ENCODE data around the gene EYS.
"Not testable (repeated sequence)": the region's sequence is repeated elsewhere in the genome, so short reads cannot be mapped to it uniquely, and the experiment has no call there.

The EYS gene

DNA sequence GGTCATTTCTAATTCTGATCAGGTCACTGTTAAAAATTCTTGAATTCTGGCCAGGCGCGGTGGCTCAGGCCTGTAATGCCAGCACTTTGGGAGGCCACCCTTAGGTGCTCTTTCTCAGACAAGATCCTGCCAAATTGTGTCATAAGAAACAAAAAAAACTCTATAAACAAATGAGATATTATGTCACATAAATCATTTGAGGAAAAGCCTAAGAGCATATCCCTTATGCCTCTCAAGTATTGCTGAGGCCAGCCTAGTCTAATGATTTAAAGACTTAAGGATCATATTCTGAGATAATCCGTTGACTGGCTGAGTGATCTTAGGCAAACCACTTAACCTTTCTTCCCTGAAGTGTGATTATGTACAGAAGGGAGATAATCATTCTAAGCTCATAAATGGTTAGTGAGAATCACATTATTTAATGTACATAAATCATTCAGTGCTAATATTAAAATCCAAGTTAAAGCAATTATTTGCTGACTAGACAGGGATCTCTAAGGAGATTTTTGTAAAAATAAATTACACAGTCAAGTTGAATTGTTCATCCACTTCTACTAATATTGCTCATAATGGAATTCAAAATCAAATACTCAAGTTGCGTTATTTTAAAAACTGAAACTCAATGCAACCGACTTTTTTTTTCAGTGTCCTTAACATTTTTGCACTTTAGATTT is 1706.1 kb downstream of the EYS start:
- DNase-seq = no peak

DNA sequence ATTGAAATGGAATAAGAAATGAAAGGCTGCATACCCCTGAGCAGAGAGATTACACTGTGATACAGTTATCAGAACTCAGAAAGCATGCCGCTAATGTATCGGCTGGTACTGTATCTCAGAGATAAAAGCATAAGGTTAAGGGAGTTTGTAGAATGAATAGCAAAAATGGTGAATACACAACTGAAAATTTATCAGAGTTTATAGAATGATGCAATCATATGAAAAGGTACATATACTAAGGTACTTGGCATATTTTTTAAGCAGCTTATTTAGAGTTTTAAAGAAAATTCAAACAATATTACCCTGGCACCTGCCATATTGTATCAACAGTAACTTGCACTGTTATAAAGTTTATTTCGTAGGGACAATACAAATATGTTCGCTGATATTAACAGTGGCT is 1707.4 kb downstream of the EYS start:
- no peak for DNase-seq

DNA sequence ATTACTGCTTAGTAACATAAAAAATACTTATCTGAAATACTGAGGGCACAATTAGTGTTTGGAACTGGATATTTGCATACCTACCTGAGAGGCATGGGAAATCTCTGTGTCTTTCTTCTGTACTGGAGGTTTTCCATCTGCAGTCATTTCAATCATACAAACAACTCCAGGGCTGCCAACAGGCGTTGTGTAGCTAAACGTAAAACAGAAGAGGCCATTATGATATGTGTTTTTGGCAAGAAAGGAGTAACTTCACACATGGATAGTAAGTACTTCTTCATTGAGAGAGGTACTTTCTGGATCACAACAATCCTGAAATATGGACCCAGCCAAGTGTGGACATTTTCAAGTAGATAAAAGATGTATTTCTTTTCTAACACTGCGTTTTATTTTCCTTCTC is 1708.0 kb downstream of the EYS start:
- no peak for DNase-seq

DNA sequence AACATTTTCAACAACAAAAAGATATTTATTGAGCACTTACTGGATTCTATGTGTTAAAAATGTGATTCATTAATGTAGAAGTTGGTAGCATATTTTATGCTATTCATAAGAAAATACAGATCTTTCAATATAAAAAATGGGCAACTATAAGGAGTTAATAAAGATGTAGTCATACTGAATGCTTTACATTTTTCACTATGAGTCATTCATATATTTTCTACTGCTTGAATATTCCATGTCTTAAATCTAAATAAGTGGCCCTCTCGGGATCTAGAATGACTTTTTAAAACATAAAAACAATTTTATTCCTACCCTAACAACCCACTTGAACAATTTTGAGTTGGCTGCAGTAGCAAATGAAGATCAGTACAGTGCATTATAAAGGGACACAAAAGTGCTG is 1709.3 kb downstream of the EYS start:
- no peak for DNase-seq

DNA sequence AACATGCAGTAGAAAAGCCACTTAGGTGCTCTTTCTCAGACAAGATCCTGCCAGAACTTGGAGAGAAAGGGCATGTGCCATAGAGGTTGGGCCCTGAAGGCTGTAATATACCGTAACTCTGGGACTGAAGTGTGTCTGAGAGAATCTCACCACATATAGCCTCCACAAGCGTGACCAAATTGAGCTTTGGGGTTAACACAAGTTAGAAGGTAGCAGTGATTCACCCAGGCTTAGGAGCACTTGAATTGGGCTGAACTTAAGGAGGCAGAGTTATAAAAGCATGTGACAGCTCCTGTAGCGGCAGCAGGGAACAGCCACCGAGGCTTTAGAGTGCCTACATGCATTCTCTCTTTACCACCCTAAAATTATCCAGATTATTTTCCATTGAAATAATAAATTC is 1709.8 kb downstream of the EYS start:
- DNase-seq = no peak

DNA sequence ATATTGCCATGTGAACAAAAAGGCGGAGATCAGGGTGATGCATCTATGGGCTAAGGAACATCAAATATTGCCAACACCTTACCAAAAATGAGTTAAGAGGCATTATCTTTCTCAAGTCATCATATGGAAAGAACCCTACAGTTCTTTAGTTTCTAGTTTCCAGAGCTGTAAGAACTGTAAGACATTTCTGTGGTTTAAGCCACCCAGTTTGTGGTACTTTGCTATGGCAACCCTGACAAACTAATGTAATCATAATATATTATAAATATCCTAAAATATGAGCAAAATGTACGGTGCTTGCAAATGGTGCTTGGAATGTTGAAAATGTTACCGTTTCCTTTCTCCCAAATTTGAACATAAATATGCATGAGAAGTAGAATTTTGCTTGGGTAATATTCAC is 1721.8 kb downstream of the EYS start:
- no peak for DNase-seq

DNA sequence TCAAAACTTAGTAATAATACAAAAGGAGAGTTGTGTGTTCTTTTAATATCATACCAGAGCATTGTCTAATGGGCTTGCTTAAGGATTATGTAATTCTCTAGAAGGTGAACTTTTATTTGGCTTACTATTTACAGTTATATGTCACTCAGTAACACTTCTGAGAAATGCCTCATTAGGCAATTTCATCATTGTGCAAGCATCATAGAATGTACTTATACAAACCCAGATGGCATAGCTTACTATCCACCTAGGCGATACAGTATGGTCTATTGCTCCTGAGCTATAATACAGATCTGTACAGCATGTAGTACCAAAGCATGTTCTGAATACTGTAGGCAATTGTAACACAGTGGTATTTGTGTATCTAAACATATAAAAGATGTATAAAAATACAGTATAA is 1731.3 kb downstream of the EYS start:
- DNase-seq = no peak

DNA sequence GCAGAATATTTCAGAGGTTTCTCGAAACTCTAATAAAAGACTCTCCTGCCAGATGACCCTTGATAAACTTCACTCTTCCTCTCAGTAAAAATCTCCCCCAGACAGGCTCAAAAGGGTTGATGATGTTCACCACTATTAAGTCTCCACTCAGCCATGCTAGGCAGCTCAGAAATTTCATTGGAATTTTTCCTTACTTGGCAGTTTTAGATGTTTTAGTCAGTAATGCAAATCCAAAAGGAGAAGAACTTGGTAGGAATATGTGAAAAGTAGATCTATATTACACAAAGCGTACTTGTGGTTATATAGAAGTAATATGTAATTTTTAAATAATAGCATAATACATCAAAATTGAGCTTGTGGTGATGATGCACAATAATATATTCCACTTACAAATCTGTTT is 1738.4 kb downstream of the EYS start:
- DNase-seq = no peak

DNA sequence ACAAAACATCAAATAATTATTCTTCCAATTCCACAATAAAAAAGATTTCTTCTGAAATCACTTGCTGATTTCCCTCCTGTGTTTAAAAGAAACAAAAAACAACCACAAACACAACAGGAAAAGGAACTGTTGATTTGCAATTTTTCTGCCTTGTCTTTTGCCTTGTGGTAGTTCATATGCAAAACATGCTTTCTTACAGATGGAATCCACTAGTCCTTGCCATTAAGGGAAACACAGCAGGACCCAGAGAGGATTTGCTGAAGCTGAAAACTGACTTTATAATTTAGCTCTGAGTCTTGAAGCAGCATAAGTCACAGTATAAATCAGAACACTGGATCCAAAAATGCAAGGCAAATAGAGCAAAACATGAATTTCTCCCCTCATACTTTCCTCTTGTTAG is 1742.7 kb downstream of the EYS start:
- no peak for DNase-seq

DNA sequence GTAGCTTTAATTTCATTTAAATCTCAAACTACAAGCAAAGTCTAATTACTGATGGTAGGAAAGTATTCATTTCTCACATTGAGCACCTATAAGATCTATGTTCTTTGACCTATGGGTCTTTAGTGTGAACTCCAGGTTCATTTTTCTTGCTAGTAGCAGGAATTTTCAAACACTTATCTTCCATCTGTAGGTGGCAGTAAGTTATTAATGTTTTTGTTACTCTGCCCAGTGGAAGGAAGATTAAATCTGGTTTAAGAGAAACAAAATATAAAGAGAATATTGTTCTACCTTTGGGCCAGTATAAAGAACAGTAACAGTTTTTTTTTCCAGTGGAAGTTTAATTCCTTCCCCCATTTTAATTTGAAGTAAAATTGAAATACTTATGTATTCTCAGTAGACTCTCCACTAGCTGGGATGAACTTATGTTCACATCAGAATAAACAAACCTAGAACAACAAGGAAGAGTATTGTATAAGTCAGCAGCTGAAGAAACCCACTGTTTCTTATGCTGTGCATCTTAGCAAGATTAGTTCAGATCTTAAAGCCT is 1743.2 kb downstream of the EYS start:
- no peak for DNase-seq

DNA sequence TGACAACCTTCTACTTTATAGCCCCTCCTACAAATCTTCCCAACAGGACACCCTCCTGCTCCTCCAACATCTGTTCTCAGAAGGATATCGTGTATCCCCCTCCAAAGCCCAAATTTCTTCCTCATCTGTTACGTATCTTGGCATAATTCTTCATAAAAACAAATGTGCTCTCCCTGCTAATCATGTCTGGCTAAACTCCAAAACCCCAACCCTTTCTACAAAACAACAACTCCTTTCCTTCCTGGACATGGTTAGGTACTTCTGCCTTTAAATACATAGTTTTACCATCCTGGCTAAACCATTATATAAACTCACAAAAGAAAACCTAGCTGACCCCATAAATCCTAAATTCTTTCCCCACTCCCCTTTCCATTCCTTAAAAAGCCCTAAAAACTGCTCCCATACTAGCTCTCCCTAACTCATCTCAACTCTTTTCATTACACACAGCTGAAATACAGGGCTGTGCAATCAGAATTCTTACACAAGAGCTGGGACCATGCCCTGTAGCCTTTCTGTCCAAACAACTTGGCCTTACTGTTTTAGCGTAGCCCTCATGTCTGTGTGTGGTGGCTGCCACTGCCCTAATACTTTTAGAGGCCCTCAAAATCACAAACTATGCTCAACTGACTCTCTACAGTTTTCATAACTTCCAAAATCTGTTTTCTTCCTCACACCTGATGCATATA is 1753.5 kb downstream of the EYS start:
- not testable (repeated sequence) for DNase-seq

DNA sequence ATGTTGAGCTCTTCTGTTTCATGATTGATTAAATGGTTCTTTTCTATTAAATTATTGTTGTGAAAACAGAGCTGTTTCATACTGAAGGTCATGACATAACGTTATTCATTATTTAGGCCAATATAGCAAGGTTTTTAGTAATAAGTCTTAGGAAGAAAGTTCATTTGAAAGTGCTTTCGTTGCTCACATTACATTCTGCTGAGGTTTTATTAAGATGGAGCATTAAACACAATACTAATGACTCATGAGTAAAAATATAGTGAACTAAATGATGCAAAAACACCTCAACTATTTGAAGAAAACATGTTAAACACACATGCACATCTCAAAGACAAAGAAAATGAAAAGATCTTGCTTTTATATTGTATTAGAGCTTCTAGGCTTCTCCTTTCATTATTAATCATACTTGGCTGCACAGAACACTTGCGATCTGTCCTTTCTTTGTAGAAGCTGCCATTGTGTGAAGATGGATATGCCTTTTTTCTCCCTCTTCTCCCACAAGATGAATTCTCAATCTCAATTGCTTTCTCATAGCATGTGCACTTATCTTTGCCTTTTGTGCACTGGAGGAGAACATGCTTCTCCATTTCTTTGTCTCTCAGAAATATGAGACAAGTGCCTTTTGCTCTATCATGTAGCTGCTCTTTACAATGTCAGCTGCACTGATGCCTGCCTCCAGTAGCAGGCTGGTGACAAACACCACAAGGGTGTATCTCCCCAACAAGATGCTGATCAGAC is 1759.1 kb downstream of the EYS start:
- DNase-seq = no peak

DNA sequence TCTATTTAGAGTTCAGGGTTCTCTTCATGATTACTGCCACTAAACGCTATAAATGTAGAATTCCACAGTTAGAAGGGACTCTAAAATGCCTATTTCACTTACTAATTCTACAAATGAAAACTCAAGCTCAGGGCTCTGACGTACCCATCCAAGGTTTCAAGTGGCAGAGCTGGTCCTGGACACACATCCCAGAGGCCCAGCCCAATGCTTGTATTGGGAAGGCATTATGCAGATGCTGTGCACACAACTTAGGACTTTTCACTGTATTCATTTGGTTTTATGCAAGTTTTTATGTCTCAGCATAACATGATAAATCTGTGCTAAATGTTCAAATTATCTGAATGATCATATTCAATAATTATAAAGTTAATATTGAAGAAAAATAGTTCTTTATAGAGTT is 1761.0 kb downstream of the EYS start:
- no peak for DNase-seq

DNA sequence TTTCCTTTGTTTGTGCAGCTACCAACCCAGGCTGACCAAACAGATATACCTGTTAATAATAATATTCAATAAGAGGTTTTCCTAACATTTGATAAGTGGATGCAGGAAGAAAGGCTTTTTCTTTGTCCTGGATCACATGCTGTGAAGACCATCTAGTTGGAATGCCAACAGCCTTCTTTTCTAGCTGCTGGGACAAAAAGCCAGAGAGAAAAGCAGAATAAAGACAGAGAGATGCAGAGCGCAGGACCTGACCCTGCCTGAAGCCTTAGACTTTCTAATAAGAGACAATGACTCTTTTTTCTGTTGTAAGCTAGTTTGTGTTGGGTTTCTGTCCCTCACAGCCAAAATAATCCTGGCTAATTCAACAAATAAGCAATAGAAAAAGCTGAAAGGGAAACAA is 1763.2 kb downstream of the EYS start:
- DNase-seq = no peak

DNA sequence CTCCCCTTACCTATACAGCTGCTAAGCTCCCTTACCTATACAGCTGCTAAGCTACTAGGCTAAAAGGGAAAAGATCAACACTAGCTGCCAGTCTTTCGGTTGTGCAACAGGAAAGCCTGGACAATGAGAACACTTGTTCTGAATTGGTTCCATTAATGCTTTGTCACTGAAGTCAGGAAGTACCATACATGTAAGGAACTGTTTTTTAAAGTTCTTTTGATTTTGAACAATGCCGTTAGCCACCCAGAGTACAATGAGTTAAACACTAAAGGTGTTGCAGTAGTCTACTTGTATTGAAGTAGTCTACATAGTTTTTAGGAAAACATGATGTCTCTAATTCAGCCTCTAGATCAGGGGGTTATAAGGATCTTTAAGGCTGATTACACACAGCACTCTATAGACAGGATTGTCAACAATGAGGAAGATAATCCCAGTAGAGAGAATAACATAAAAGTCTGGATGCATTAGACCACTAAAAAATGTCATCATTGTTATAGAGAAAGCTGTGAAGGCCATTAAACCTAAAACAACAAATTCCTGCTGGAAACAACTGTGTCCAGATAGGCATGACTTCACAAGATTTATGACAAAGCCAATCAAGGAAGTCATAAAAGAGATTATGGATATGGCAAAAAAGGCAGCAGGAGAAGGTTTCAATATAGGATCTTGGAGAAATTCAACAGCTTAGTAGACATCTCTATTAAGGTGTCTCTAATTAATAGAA is 1765.1 kb downstream of the EYS start:
- DNase-seq = no peak

DNA sequence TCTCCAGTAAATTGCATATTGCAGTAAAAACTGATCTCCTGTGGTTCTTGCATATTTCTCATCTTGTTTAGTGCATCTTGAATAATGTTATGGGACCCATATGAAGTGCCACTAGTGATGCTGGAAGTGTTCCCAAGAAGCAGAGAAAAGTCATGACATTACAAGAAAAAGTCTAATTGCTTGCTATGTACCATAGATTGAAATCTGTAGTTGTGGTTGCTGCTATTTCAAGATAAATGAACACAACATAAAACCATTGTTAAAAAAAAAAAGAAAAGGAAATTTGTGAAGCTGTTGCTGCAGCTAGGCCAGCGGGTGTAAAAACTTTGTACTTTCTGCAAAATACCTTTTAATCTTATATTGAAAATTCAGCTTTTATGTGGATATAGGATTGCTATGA is 1767.0 kb downstream of the EYS start:
- no peak for DNase-seq

DNA sequence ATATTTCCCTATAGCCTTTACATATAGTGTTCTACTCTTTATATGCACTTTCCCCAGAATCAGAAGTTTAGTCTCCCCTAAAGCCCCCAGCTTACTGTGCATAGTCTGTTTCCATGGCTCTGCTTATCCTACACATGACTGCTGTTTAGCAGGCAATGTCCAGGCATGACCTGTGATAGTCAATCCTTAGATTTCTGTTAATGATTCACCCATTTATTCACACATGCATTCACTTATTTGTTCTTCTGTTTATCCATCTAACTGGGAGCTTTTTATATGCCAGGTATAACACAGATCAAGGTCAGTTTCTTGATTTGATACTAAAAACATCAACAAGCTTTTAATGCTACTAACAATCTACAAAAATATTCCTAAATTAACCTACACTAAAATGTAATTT is 1770.6 kb downstream of the EYS start:
- no peak for DNase-seq

DNA sequence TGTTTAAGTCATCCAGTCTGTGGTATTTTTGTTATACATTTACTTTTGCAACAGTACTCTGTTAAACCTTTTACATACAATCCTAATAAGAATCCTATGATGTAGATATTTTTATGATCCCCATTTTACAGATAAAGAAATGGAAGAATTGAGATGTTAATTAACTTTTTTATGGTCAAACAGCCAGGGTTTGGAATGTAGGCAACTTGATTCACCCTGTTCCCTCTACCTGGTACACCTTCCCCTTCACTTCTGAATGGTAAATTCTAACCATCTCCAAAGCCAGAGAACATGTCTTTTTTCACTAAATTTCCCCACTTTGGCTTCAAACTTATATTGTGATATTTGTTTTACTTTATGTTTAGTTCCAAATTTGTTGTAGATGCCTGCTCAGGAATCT is 1771.3 kb downstream of the EYS start:
- no peak for DNase-seq

DNA sequence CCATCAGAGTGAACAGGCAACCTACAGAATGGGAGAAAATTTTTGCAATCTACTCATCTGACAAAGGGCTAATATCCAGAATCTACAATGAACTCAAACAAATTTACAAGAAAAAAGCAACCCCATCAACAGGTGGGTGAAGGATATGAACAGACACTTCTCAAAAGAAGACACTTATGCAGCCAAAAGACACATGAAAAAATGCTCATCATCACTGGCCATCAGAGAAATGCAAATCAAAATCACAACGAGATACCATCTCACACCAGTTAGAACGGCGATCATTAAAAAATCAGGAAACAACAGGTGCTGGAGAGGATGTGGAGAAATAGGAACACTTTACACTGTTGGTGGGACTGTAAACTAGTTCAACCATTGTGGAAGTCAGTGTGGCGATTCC is 1773.1 kb downstream of the EYS start:
- not testable (repeated sequence) for DNase-seq

DNA sequence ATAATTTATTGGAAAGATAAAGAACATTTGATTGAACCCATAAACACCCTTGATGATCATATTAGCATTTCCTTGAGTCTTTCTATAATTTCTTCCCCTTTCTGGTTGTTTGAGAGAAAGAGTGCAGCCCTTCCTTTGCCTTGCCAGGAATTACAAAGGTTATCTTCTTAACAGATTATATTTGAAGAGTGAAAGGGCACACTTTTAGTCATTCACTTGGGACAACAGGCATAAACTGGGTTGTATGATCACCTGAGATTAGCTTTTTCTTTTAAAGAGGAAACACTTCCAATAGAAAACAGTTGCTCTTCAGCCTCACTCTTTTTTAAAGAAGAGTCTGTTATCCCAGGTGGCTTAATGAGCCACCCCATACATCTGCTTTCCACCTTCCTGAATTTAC is 1776.2 kb downstream of the EYS start:
- no peak for DNase-seq

DNA sequence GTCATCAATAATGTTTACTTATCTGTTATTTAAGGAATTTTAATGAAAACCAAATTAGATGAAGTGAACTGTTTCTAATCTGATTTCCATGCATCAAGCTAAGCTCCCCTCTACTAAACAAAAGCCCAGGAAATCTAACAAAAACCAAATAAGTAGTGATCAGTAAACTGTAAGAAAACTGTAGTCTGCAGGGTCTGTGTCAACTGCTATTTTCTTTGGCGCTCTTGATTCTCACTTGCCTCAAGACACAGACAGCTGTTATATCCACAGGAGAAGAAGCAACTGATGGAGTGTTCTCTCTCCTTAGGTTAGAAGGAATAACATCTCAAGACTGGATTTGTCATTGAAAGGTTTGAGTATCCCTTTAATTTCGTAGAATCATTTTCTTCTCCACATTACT is 1777.9 kb downstream of the EYS start:
- DNase-seq = no peak

DNA sequence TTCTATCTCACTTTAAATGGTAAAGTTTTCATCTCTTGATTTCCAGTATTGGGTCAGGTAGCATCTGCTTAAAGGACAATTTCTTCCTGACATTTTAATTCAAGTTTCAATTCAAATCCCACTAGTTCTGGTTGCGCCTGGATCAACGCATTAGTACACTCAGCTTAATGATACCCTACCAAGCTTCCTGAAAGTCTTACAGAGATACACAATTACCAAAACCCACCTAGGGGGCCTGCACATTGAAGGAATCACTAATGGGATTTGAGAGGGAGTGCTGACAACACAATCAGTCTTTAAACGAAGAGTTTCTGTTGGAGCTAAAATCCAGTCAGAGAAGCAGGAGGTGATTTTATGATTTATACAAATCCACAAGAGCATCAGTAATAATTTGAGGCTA is 1778.4 kb downstream of the EYS start:
- no peak for DNase-seq

Measured in activated CD4-positive, alpha-beta T cell treated with anti-CD3 and anti-CD28 coated beads for 1 hour (primary cell).